SK-N-DZ (cell line): ENCODE data around the gene MUC3A.

Source experiments
- DNase-seq: peaks from one replicate; pipeline ENCODE4 v3.0.0-alpha.2; 2015; ENCODE audit warnings: low spot score

MUC3A gene

DNA sequence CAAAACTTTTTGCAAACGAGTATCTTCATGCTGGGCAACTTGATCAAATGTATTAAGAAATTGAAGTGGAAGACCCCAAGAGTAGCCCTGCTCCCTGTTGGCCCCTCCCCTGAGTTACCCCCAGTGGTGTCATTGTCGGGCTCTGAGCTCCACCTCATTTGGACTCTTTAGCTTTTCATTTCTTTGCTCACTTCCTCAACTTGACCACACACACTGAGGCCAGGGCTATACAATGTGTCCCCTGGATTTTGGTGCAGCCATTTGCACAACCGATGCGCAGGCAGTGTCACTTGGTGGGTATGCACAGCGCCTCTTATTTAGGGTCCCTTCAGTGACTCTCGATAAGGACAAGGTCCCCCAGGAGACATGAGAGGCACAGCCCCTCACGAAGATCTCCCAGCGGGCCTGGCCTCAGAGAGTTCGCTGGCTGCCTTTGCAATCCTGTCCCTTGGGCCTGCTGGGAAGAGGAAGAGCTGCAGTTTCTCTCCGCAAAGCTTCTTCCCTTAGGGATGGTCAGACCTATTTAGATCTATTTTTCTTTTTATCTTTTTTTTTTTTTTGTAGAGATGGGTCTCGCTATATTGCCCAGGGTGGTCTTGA, 2.5 kb upstream of the MUC3A start:
- no peak for DNase-seq

DNA sequence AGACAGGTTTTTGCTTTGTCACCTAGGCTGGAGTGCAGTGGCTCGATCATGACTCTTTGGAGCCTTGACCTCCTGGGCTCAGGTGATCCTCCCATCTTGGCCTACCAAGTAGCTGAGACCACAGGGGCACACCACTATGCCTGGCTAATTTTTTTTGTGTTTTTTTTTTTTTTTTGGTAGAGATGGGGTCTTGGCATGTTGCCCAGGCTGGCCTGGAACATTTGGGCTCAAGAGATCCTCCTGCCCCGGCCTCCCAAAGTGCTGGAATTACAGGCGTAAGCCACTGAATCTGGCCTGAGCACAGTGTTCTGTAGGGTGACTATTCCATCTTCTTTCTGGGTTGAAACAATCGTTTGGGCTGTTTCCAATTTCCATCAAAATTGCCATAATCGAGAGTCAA, 1.5 kb upstream of the MUC3A start:
- no peak for DNase-seq

DNA sequence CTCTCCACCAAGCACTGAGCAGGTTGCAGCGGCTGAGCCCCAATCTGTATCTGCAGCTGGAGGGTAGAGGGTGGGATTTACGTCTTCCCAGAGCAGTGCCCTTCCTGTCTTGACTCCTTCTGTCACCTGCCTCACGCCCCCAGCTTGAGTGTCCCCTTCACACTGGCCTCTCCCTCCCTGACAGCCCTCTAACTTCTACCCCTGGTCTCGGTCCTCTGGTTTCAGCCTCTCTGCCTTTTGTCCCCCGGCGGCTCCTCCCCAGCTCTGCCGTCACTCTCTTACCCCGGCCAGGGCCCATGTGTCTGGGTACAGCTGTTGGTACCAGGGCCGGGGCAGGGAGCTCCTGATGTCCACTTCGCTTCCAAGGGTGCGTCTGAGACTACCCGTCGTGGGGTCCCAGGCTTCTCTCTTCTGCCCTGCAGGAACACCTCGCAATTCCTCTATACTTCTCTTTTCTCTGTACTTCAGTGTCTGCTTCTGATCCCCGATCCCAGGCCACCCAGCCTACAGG, 654 bp downstream of the MUC3A start:
- no peak for DNase-seq

DNA sequence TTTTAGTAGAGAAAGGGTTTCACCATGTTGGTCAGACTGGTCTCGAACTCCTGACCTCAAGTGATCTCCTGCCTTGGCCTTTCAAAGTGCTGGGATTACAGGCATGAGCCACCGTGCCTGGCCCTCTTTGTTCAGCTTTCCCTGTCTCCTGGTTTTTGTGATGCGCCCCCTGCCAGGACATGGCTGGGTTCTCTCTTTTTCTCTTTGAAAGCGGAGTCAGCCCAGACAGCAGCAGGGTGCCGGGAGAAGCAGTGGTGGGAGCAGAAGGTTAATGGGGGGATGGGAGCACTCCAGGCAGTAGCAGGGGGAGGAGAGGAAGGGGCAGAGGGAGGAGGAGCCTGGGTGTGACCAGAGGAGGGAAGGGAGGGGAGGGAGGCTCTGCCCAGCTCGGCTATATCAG, 1.8 kb downstream of the MUC3A start:
- no peak for DNase-seq

DNA sequence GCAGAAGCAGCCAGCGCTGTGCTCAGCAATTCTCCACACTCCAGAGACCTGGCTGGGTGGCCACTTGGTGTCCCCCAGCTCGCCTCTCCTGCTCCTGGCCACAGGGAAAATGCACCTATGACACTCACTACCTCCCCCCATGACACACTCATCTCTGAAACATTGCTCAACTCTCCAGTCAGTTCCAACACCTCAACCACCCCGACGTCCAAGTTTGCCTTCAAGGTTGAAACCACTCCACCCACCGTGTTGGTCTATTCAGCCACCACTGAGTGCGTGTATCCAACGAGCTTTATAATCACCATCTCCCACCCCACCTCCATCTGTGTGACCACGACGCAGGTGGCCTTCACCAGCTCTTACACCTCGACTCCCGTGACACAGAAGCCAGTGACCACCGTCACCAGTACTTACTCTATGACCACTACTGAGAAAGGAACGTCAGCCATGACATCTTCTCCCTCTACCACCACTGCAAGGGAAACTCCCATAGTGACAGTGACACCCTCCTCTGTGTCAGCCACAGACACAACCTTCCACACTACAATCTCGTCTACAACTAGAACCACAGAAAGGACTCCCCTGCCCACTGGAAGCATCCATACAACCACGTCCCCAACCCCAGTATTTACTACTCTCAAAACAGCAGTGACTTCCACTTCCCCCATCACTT, 2.7 kb downstream of the MUC3A start:
- no peak for DNase-seq

DNA sequence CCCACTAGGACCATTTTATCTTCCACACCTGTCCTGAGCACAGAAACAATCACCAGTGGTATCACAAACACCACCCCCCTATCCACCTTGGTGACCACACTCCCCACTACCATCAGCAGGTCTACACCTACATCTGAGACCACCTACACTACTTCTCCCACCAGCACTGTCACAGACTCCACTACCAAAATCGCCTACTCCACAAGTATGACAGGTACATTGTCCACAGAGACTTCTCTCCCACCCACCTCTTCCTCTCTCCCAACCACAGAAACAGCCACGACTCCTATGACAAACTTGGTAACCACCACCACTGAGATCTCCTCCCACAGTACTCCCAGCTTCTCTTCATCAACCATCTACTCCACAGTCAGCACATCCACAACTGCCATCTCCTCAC, 3.3 kb downstream of the MUC3A start:
- no peak for DNase-seq

DNA sequence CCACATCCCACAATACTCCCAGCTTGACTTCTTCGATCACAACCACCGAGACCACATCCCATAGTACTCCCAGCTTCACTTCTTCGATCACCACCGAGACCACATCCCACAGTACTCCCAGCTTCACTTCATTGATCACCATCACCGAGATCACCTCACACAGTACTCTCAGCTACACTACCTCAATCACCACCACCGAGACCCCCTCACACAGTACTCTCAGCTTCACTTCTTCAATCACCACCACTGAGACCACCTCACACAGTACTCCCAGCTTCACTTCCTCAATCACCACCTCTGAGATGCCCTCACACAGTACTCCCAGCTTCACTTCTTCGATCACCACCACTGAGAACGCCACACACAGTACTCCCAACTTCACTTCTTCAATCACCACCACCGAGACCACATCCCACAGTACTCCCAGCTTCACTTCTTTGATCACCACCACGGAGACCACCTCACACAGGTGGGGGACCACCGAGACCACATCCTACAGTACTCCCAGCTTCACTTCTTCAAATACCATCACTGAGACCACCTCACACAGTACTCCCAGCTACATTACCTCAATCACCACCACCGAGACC, 8.6 kb downstream of the MUC3A start:
- DNase-seq, result peak; percentile 40

DNA sequence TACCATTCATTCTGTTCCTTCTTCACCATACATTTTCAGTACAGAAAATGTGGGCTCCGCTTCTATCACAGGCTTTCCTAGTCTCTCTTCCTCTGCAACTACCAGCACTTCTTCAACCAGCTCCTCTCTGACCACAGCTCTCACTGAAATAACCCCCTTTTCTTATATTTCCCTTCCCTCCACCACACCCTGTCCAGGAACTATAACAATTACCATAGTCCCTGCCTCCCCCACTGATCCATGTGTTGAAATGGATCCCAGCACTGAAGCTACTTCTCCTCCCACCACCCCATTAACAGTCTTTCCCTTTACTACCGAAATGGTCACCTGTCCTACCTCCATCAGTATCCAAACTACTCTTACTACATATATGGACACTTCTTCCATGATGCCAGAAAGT, 10.6 kb downstream of the MUC3A start:
- no peak for DNase-seq

DNA sequence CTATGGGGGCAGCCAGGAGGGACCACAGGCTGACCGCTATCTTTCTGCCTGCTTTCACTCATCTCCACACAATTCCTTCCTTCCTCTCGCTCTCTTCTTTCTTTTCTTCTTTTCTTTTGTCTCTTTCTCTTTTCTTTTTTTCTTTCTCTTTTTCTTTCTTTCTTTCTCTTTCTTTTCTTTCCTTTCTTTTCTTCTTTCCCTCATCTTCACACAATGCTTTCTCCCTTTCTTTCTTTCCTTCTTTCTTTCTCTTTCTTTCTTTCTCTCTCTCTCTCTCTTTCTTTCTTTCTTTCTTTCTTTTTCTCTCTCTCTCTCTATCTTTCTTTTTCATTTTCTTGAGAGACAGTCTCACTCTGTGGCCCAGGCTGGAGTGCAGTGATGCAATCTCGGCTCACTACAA, 13.2 kb downstream of the MUC3A start:
- DNase-seq, result no peak

DNA sequence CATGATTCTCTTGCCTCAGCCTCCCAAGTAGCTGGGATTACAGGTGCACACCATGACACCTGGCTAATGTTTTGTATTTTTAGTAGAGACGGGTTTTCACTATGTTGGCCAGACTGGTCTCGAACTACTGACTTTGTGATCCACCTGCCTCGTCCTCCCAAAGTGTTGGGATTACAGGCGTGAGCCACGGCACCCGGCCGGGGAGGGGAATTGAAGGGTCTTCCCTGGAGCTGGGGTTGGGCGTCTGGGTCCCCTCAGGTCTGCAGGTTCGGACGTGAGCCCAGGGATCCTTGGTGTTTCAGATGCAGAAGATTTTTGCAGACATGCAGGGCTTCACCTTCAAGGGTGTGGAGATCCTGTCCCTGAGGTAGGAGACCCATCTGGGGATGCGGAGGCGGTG, 14.1 kb downstream of the MUC3A start:
- no peak for DNase-seq

DNA sequence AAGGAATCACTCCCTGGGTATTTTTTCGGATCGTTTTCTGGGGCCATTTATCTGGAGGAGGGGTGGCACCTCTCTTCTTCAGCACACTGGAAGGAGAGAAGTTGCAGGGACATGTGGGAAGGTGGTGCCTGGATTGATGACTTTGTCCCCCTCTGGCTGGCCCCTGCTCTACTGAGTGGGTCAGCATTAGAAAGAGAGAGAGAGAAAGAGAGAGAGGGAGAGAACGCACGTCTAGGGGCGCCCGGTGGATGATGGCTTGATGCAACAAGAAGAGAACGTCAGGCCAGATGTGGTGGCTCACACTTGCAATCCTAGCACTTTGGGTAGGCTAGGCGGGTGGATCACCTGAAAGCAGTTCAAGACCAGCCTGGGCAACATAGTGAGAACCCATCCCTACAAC, 14.5 kb downstream of the MUC3A start:
- no peak for DNase-seq

DNA sequence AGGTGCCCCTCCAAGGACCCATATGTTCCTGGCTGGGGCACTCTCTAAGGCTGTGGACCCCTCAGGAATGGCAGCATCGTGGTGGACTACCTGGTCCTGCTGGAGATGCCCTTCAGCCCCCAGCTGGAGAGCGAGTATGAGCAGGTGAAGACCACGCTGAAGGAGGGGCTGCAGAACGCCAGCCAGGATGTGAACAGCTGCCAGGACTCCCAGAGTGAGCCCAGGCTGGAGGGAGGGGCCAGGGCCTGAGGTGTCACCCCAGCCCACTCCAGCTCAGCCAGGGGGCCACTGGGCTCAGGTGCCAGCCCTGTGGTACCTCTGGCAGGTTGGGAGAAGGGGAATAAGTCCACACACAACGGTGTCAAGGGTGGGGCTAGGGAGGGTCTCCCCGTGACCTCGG, 15.3 kb downstream of the MUC3A start:
- DNase-seq, result no peak

DNA sequence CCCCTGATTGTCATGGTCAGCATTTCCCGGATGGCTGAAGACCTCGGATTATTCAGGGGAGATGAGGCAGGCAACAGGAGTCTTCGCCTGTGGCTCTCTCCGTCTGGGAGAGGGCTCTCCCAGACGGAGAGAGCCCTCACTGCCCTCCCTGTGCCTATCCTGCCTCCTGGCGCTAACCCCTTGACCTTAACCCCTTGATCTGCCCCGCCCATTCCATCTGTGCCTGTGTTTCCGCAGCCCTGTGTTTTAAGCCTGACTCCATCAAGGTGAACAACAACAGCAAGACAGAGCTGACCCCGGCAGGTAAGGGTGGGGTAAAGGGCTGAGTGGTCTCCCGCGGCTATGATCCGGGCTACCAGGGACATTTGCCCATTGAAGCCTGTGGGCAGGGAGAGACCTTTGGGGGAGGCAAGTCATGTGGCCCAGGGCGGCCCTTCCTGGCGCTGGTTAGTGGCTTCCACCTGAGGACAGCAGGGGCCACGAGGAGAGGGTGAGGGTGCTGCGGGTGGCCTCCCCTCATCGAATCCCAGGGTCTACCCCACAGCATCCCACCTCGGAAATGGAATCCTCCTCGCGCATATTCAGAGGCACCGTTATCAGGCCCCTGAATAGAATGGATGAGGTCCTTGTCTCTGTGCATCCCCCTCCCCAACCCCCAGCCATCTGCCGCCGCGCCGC, 15.8 kb downstream of the MUC3A start:
- no peak for DNase-seq

DNA sequence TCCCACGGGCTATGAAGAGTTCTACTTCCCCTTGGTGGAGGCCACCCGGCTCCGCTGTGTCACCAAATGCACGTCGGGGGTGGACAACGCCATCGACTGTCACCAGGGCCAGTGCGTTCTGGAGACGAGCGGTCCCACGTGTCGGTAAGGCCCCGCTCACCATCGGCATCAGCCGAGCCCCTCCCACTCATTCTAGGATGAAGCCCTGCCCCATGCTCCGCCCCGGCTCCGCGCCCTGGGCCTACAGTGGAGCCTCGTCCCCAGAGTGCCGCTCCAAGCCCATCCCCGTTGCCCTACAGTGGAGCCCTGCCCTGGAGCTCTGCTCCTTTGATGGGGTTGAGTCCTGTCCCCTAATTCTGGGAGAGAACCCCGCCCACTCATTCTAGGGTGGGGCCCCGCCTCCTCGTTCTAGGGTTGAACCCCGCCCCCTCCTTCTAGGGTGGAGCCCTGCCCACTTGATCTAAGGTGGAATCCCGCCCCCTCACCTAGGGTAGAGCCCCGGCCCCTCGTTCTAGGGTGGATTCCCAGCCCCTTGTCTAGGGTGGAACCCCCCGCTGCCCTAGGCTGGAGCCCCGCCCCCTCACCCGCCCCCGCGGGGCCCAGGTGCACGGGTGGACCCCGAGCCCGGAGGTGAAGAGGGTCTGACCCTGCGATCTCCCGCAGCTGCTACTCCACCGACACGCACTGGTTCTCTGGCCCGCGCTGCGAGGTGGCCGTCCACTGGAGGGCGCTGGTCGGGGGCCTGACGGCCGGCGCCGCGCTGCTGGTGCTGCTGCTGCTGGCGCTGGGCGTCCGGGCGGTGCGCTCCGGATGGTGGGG, 16.6 kb downstream of the MUC3A start:
- DNase-seq, result peak; percentile 43

DNA sequence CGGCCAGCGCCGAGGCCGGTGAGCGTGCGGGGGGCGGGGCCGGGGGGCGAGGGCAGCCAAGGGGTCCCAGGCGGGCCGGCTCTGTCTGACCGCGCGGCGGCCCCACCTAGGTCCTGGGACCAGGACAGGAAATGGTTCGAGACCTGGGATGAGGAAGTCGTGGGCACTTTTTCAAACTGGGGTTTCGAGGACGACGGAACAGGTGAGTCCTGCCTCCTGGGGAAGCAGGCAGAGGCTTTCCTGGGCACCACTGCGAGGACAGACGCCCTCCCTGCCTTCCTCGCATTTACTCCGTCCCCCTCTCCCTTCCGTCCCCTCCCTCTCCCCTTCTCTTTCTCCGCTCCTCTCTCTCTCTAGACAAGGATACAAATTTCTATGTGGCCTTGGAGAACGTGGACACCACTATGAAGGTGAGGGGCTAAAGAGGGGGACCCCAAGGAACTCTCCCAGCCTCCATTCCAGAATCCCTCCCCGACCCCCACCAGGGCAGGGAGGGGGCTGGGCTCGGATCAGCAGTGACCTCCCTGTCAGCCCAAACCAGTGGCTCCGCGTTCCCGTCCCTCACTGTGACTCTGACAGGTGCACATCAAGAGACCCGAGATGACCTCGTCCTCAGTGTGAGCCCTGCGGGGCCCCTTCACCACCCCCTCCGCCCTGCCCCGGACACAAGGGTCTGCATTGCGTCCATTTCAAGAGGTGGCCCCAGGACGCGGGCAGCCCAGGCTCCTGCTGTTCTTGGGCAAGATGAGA, 17.4 kb downstream of the MUC3A start:
- DNase-seq, result no peak

DNA sequence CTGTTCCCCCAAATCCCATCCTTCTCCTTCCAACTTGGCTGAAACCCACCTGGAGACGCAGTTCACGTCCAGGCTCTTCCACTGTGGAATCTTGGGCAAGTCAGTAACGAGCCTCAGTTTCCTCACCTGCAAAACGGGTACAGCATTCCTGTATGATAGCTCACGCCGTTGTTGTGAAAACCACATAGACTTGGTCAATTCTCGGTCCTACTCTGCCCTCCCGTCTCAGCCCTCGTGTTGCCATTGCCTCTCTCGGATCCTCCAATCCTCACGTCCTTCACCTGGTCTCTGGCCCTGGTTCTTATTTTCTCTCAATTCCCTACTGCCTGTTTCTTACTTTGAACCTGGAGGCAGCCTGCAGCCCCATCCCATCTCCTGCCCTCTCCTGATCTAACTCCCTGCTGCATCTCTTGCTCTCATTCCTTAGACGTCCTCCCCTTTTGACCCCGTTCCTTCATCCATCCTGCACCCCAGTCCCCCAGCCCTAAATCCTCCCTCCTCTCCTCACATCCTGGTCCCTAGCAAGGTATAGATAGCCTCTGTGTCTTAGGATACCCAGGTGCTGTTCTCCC, 18.0 kb downstream of the MUC3A start:
- no peak for DNase-seq

DNA sequence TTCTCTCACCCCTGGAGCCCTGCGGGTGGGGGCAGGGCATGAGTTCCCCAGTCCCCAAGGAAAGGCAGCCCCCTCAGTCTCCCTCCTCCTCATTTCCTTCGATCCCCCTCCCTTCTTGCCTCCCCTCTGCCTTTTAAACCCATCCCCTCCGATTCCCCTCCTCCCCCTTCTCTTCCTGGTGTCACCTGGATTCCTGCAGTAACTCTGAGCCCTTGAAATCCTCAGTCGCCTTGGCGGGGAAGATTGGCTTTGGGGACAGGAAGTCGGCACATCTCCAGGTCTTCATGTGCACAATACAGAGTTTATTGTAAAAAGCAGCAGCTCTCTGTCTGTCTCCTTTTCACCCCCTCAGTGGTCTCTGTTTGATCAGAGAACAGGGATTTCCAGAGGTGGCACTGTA, 18.7 kb downstream of the MUC3A start:
- no peak for DNase-seq

DNA sequence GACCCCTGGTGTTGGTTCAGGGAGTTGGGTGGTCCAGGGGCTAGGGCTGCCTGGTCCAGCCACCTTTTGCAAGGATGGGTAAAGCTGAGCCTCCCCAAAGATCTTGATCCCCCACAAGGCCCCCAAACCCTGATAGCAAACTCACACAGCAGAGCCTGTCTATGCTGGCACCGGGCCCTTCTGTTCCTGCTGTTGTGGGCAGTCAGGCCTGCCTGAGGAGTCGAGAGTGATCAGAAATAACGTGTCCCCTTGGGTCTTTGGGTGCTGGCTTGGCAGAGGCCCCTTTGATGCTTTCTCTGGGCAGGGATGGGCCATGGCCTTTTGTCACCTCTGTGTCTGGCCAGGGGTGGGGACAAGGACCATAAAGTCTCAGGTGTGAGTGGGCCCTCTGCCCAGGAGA, 19.3 kb downstream of the MUC3A start:
- no peak for DNase-seq

DNA sequence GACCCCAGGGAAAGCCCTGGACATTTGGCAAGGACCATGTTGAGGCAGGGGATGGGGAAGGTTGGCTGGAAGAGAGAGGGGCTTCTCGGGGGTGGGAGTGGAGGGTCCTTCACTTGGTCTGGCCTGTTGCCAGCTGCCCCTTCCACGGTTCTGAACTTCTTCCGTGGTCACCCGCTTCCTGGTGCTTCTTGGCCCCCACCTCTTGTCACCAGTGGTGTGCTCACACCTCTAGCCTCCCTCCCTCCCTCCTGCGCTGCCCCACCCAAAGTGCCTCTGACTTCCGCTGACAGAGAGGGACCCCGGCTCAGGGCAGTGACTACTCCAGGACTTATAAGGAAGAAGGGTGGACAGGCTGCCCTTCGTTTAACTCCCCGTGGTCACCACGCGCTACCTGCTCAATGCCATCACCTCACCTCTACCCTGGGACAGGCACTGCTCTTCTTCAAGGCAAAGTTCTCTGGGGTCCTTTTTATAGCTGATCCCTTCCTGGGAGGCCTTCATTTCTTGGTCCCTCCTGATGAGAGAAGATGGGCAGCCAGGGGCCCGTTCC, 19.8 kb downstream of the MUC3A start, which contains the start of gene MUC12:
Gene MUC12, plus strand, starts transcription at position 500 of the 550 bp plus-strand sequence. CDS start 58 bp downstream, outside the sequence.
- DNase-seq, result no peak
